Measurements from ENCODE around the gene AOPEP. TPM values are rescaled to one million over a fixed set of nuclear protein-coding genes. Genes with fewer than 3 reads are reported as not detected.

AOPEP gene
- total and polyA plus RNA-seq, 2 donors (not counting 3 experiments of a cell fraction or from before 2014, with no cell fraction given): 20.2 to 41.6 TPM

DNA sequence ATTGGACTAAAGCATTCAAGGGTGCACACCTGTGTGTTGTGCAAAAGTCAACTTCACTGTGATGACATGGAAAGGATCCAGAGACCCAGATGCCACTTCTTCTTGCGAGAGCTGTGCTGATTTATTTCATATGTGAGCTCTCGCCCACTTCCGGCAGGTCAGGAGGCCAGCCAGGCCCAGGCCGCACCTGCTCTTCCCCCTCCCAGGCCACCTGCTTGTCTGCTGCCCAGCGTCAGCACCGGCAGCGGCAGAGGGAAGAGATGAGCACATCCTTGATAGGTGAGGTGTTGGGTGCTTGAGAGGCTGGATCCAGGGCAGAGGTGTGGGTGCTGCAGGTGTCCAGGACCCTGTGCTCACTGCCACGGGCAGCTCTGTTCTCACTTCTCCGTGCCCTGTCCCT lies 348.1 kb downstream of the AOPEP start:
- Histone ChIP-seq H3K79me2 (ENCODE audit: control insufficient read depth, insufficient read depth, low read length) (peaks cover 10% of the 10 kb centered on the region), H3K4me1 (ENCODE audit: control insufficient read depth, extremely low read depth, insufficient read depth, low read length) (no peaks in the 10 kb centered on the region), H3K9me1 (replicated peaks; ENCODE audit: control insufficient read depth, extremely low read depth, insufficient read depth, low read length) (no peaks in the 10 kb centered on the region), H2AFZ (ENCODE audit: low read depth, low read length) (no peak overlapping the region), H3K27ac (ENCODE audit: insufficient read depth, low read depth, low read length) (no peak overlapping the region), H3K4me3 (replicated peaks in 1 of 3; ENCODE audit: insufficient read depth in 1 of 3, low read depth in 1 of 3, low read length in 3 of 3) (no peak overlapping the region), H3K4me2 (ENCODE audit: insufficient read depth, low read length) (no peak overlapping the region), H3K9ac (replicated peaks; ENCODE audit: extremely low read depth, insufficient read depth, low read length) (no peak overlapping the region), H4K20me1 (replicated peaks; ENCODE audit: control insufficient read depth, extremely low read depth, insufficient read depth, low read length) (no peaks in the 10 kb centered on the region), H3K27me3 (ENCODE audit: control insufficient read depth in 2 of 2, insufficient read depth in 2 of 2, low read length in 2 of 2) (no peaks in the 10 kb centered on the region), H3K36me3 (ENCODE audit: control insufficient read depth in 2 of 2, extremely low read depth in 1 of 2, insufficient read depth in 2 of 2, low read length in 2 of 2) (peaks cover 0 to 12% of the 10 kb centered on the region in 2 experiments), H3K9me3 (replicated peaks; ENCODE audit: control insufficient read depth, insufficient read depth, low read length) (no peaks in the 10 kb centered on the region)
- ChIA-PET POLR2A (no interaction called here), CTCF (interaction anchor here (1.3 kb wide), 1 partner anchor 291 kb away, joined by 4 read pairs; no protein-coding TSS in a partner anchor)
- DNase-seq (ENCODE audit: low read depth, low spot score): no peak
- BruUV-seq (replicated peaks): no TSS peak
- dilution Hi-C loops (cut with MboI; ENCODE audit: extremely low pct_ligation_motif_present, low sequenced_read_pairs) (no loop called here), intact Hi-C loops (cut with micrococcal nuclease) (no loop called here)
- no peak for FAIRE-seq
- TF ChIP-seq, protein P1, sequence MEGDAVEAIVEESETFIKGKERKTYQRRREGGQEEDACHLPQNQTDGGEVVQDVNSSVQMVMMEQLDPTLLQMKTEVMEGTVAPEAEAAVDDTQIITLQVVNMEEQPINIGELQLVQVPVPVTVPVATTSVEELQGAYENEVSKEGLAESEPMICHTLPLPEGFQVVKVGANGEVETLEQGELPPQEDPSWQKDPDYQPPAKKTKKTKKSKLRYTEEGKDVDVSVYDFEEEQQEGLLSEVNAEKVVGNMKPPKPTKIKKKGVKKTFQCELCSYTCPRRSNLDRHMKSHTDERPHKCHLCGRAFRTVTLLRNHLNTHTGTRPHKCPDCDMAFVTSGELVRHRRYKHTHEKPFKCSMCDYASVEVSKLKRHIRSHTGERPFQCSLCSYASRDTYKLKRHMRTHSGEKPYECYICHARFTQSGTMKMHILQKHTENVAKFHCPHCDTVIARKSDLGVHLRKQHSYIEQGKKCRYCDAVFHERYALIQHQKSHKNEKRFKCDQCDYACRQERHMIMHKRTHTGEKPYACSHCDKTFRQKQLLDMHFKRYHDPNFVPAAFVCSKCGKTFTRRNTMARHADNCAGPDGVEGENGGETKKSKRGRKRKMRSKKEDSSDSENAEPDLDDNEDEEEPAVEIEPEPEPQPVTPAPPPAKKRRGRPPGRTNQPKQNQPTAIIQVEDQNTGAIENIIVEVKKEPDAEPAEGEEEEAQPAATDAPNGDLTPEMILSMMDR (IDR thresholded peaks at IDR 0.05; ENCODE audit: extremely low read depth in 1 of 2, insufficient read depth in 1 of 2, low read depth in 1 of 2, low read length in 2 of 2): no peak
- TF ChIP-seq FOS (IDR thresholded peaks at IDR 0.05; ENCODE audit: borderline replicate concordance, insufficient read depth, low read length): no peak
- TF ChIP-seq MYC (IDR thresholded peaks at IDR 0.05; ENCODE audit: low read depth, low read length): no peak
- no peak for TF ChIP-seq POLR2AphosphoS5 (IDR thresholded peaks at IDR 0.05; ENCODE audit: insufficient read depth, low read depth, low read length)
- TF ChIP-seq JUN (IDR thresholded peaks at IDR 0.05; ENCODE audit: borderline replicate concordance, insufficient read depth, insufficient read length, low read depth): no peak
- TF ChIP-seq EZH2 (IDR thresholded peaks at IDR 0.05; ENCODE audit: borderline replicate concordance, low read depth, low read length, severe bottlenecking): no peak
- TF ChIP-seq, protein P2, sequence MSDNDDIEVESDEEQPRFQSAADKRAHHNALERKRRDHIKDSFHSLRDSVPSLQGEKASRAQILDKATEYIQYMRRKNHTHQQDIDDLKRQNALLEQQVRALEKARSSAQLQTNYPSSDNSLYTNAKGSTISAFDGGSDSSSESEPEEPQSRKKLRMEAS (IDR thresholded peaks at IDR 0.05; ENCODE audit: insufficient read depth, insufficient read length): no peak
- no peak for TF ChIP-seq POLR2A (IDR thresholded peaks at IDR 0.05; ENCODE audit: low read depth, low read length)
- no peak for TF ChIP-seq GATA2 (IDR thresholded peaks at IDR 0.05; ENCODE audit: insufficient read depth, insufficient read length, low read depth, low read length)

All from endothelial cell of umbilical vein (primary cell).